ENCODE measurements around the gene PPDPF.
"Not testable (repeated sequence)": the region's sequence is repeated elsewhere in the genome, so short reads cannot be mapped to it uniquely, and the experiment has no call there.

Gene PPDPF

GRCh38 chr20:63561624-63562396 is 41.2 kb downstream of the PPDPF start:
- no peak for DNase-seq (ENCODE audit: extremely low read depth in 1 of 2, low read depth in 1 of 2)

GRCh38 chr20:63562461-63563224 is 42.1 kb downstream of the PPDPF start:
- DNase-seq (ENCODE audit: extremely low read depth in 1 of 2, low read depth in 1 of 2) = no peak

- no peak for DNase-seq (ENCODE audit: extremely low read depth in 1 of 2, low read depth in 1 of 2)
Observed at GRCh38 chr20:63563225-63563935, 42.8 kb downstream of the PPDPF start.

GRCh38 chr20:63564036-63564810 is 43.7 kb downstream of the PPDPF start:
- DNase-seq (ENCODE audit: extremely low read depth in 1 of 2, low read depth in 1 of 2) = no peak

- DNase-seq (ENCODE audit: extremely low read depth in 1 of 2, low read depth in 1 of 2) = no peak
Observed at GRCh38 chr20:63565021-63565698, 44.6 kb downstream of the PPDPF start.

GRCh38 chr20:63565699-63566335 is 45.3 kb downstream of the PPDPF start:
- no peak for DNase-seq (ENCODE audit: extremely low read depth in 1 of 2, low read depth in 1 of 2)

- no peak for DNase-seq (ENCODE audit: extremely low read depth in 1 of 2, low read depth in 1 of 2)
Observed at GRCh38 chr20:63566395-63567135, 46.0 kb downstream of the PPDPF start.

GRCh38 chr20:63567136-63567385 is 46.5 kb downstream of the PPDPF start:
- no peak for DNase-seq (ENCODE audit: extremely low read depth in 1 of 2, low read depth in 1 of 2)

- peak in 1 of 2 donors; percentile 54 for DNase-seq (ENCODE audit: extremely low read depth in 1 of 2, low read depth in 1 of 2)
Observed at GRCh38 chr20:63567386-63568169, 47.0 kb downstream of the PPDPF start.

- DNase-seq (ENCODE audit: extremely low read depth in 1 of 2, low read depth in 1 of 2) = no peak
Observed at GRCh38 chr20:63568170-63568981, 47.8 kb downstream of the PPDPF start.

- no peak for DNase-seq (ENCODE audit: extremely low read depth in 1 of 2, low read depth in 1 of 2)
Observed at GRCh38 chr20:63568986-63569949, 48.7 kb downstream of the PPDPF start.

GRCh38 chr20:63570281-63571086 is 49.9 kb downstream of the PPDPF start:
- no peak for DNase-seq (ENCODE audit: extremely low read depth in 1 of 2, low read depth in 1 of 2)

- DNase-seq (ENCODE audit: extremely low read depth in 1 of 2, low read depth in 1 of 2) = not testable (repeated sequence)
Observed at GRCh38 chr20:63571087-63571478, 50.5 kb downstream of the PPDPF start.

Data from stimulated activated CD8-positive, alpha-beta memory T cell treated with anti-CD3 and anti-CD28 coated beads, Interleukin-7, amount 100 ng/mL, for 48 hours (primary cell).